GM23338 (cell line): ENCODE results near the gene DCUN1D2. TPM values are rescaled to one million over a fixed set of nuclear protein-coding genes. Genes with fewer than 3 reads are reported as not detected.

ENCODE experiments used
- ATAC-seq: fragments of 200-7000 bp; cut with Tn5 transposase; 3 replicates; pipeline ENCODE4 v1.9.1; 2020
- DNase-seq: peaks from one replicate; pipeline ENCODE4 v3.0.0-alpha.2; 2015; ENCODE audit warnings: low spot score
- H2AFZ ChIP-seq: fragments of 200-600 bp; sonication (generic); 2 replicates; pipeline ENCODE4 v1.8.0; 2016; ENCODE audit warnings: antibody characterized with exemption, mild to moderate bottlenecking, moderate library complexity
- H3F3A ChIP-seq: fragments of 200-600 bp; sonication (generic); replicated peaks from 2 replicates; pipeline ENCODE4 v1.8.0; 2017; ENCODE audit warnings: antibody characterized with exemption, mixed run types, low read depth
- H3K27ac ChIP-seq: fragments of 200-600 bp; sonication (generic); 2 replicates; pipeline ENCODE4 v1.6.1; 2016; ENCODE audit warnings: low read depth
- H3K27me3 ChIP-seq: fragments of 200-600 bp; sonication (generic); 2 replicates; pipeline ENCODE4 v1.8.0; 2016; ENCODE audit warnings: mild to moderate bottlenecking, mixed run types, moderate library complexity; ENCODE audit not compliant: insufficient read depth
- H3K36me3 ChIP-seq: fragments of 200-600 bp; sonication (generic); 2 replicates; pipeline ENCODE4 v1.8.0; 2016; ENCODE audit warnings: mild to moderate bottlenecking; ENCODE audit not compliant: insufficient read depth
- H3K4me1 ChIP-seq: fragments of 200-600 bp; sonication (generic); 2 replicates; pipeline ENCODE4 v1.8.0; 2016; ENCODE audit warnings: mild to moderate bottlenecking, moderate library complexity; ENCODE audit not compliant: insufficient read depth
- H3K4me2 ChIP-seq: fragments of 200-600 bp; sonication (generic); 2 replicates; pipeline ENCODE4 v1.7.1; 2017; ENCODE audit warnings: mixed run types
- H3K4me3 ChIP-seq: fragments of 200-600 bp; sonication (generic); 2 replicates; pipeline ENCODE4 v1.6.1; 2016; ENCODE audit warnings: mixed run types
- H3K79me2 ChIP-seq: fragments of 200-600 bp; sonication (generic); replicated peaks from 2 replicates; pipeline ENCODE4 v1.8.0; 2017; ENCODE audit warnings: mild to moderate bottlenecking; ENCODE audit not compliant: insufficient read depth
- H3K9me2 ChIP-seq: fragments of 200-600 bp; sonication (generic); 2 replicates; pipeline ENCODE4 v1.8.0; 2017; ENCODE audit not compliant: insufficient read depth
- H4K20me1 ChIP-seq: fragments of 200-600 bp; sonication (generic); replicated peaks from 2 replicates; pipeline ENCODE4 v1.8.0; 2017; ENCODE audit warnings: mild to moderate bottlenecking; ENCODE audit not compliant: insufficient read depth
- H3K27ac Mint-ChIP-seq: 2 replicates; pipeline ENCODE4 v1.8.0; 2020; ENCODE audit warnings: inconsistent platforms, mild to moderate bottlenecking, moderate library complexity, mixed read lengths
- H3K27me3 Mint-ChIP-seq: 3 replicates; pipeline ENCODE4 v1.8.0; 2022; ENCODE audit warnings: low read depth, mild to moderate bottlenecking, moderate library complexity, mixed read lengths, inconsistent platforms; ENCODE audit not compliant: insufficient read depth, poor library complexity
- H3K36me3 Mint-ChIP-seq: 3 replicates; pipeline ENCODE4 v1.8.0; 2021; ENCODE audit warnings: low read depth, mild to moderate bottlenecking, inconsistent platforms, moderate library complexity, mixed read lengths
- H3K4me1 Mint-ChIP-seq: 3 replicates; pipeline ENCODE4 v1.8.0; 2020; ENCODE audit warnings: mild to moderate bottlenecking, inconsistent platforms, mixed read lengths
- H3K4me3 Mint-ChIP-seq: 3 replicates; pipeline ENCODE4 v1.8.0; 2021; ENCODE audit warnings: moderate library complexity, mild to moderate bottlenecking, inconsistent platforms, mixed read lengths
- H3K9me3 Mint-ChIP-seq: 3 replicates; pipeline ENCODE4 v1.8.0; 2020; ENCODE audit warnings: moderate library complexity, mild to moderate bottlenecking, inconsistent platforms, mixed read lengths
- CREB1 ChIP-seq: fragments of 250-450 bp; sonication (Bioruptor Pico); IDR thresholded peaks from 2 replicates; pipeline ENCODE4 v1.5.0; 2020; ENCODE audit warnings: low read depth, mild to moderate bottlenecking, moderate library complexity
- CTCF ChIP-seq, 2 experiments: fragments of 200-600 bp in 1 of 2; sonication (generic) in 1 of 2; conservative IDR thresholded peaks; 2 replicates each; pipeline versions ENCODE4 v1.5.1 to v1.6.1; 2016 to 2017; ENCODE audit warnings: antibody characterized with exemption in 2 of 2, low read depth in 2 of 2, mild to moderate bottlenecking in 2 of 2, moderate library complexity in 1 of 2
- ETS1 ChIP-seq: IDR thresholded peaks from 2 replicates; pipeline ENCODE4 v1.6.1; 2016; ENCODE audit warnings: antibody characterized with exemption
- EZH2 ChIP-seq: fragments of 200-600 bp; sonication (generic); IDR thresholded peaks from one replicate; pipeline ENCODE4 v1.8.0; 2017; ENCODE audit warnings: antibody characterized with exemption, mild to moderate bottlenecking, low read depth; ENCODE audit not compliant: unreplicated experiment
- EZH2phosphoT487 ChIP-seq: fragments of 200-600 bp; sonication (generic); IDR thresholded peaks from one replicate; pipeline ENCODE4 v1.8.1; 2018; ENCODE audit warnings: antibody characterized with exemption; ENCODE audit not compliant: unreplicated experiment
- JUNB ChIP-seq: IDR thresholded peaks from one replicate; pipeline ENCODE4 v1.6.1; 2016; ENCODE audit warnings: antibody characterized with exemption; ENCODE audit not compliant: unreplicated experiment
- NANOG ChIP-seq: IDR thresholded peaks from 2 replicates; pipeline ENCODE4 v1.6.1; 2016; ENCODE audit warnings: antibody characterized with exemption, borderline replicate concordance
- POLR2AphosphoS5 ChIP-seq: IDR thresholded peaks from 2 replicates; pipeline ENCODE4 v1.6.1; 2016; ENCODE audit warnings: antibody characterized with exemption, low read depth
- REST ChIP-seq: IDR thresholded peaks from one replicate; pipeline ENCODE4 v1.6.1; 2018; ENCODE audit warnings: antibody characterized with exemption; ENCODE audit not compliant: unreplicated experiment
- STAT1 ChIP-seq: IDR thresholded peaks from one replicate; pipeline ENCODE4 v1.6.1; 2016; ENCODE audit warnings: antibody characterized with exemption; ENCODE audit not compliant: unreplicated experiment
- ZNF114 ChIP-seq: fragments of 250-450 bp; sonication (Bioruptor Pico); IDR thresholded peaks from 2 replicates; pipeline ENCODE4 v1.5.0; 2020; ENCODE audit warnings: mild to moderate bottlenecking, moderate library complexity
- ZNF331 ChIP-seq: fragments of 250-450 bp; sonication (Bioruptor Pico); IDR thresholded peaks from 2 replicates; pipeline ENCODE4 v1.5.0; 2020; ENCODE audit warnings: low read depth, mild to moderate bottlenecking, moderate library complexity
- ZNF462 ChIP-seq: fragments of 250-450 bp; sonication (Bioruptor Pico); IDR thresholded peaks from 2 replicates; pipeline ENCODE4 v1.5.0; 2020; ENCODE audit warnings: mild to moderate bottlenecking, moderate library complexity
- polyA plus RNA-seq: library from polyadenylated mRNA; unstranded; fragments of >200 nt; fragmentation: Nextera tagmentation; extraction: Ambion mirVana; gene quantifications from 2 replicates; pipeline ENCODE4 v1.2.1, GENCODE V29; 2016
- total RNA-seq: library from RNA; depleted of rRNA; stranded (reverse); fragments of >200 nt; shearing (Covaris generic); gene quantifications from 2 replicates; pipeline ENCODE4 v1.2.3, GENCODE V29; 2014

DCUN1D2 gene
- total and polyA plus RNA-seq, 2 experiments from 2014 or later: 12.3 to 38.0 TPM

- no peak for TF ChIP-seq ZNF331 (CRISPR knock-in tag)
- no peak for TF ChIP-seq CTCF (conservative IDR thresholded peaks at IDR 0.05; ENCODE audit: low read depth in 2 of 2)
- no peak for TF ChIP-seq ZNF114
- no peak for TF ChIP-seq POLR2AphosphoS5
- TF ChIP-seq EZH2: no peak
- no peak for TF ChIP-seq NANOG
- TF ChIP-seq REST: no peak
- no peak for TF ChIP-seq JUNB
- TF ChIP-seq EZH2phosphoT487: no peak
Observed at GRCh38 chr13:113493315-113493951, 2.9 kb upstream of the DCUN1D2 start (continued).

- no peak overlapping the region for H2AFZ ChIP-seq
- peaks cover 84% of the 10 kb centered on the region for H3K79me2 ChIP-seq
- Mint-ChIP-seq H3K27ac (no peak overlapping the region), H3K4me3 (peak overlapping the region; percentile 81), H3K9me3 (no peaks in the 10 kb centered on the region; the same call in 2 of the 3 replicates), H3K36me3 (peaks cover 10% of the 10 kb centered on the region), H3K27me3 (peaks cover 4% of the 10 kb centered on the region), H3K4me1 (peaks cover 59% of the 10 kb centered on the region)
- no peaks in the 10 kb centered on the region for H3K27me3 ChIP-seq
- H3K4me1 ChIP-seq: peaks cover 42% of the 10 kb centered on the region
- H3K27ac ChIP-seq: no peak overlapping the region; the same call in 1 of the 2 replicates
- peaks cover 17% of the 10 kb centered on the region for H4K20me1 ChIP-seq
- ATAC-seq (no peak), DNase-seq (no peak)
- H3K9me2 ChIP-seq: no peaks in the 10 kb centered on the region
- peaks cover 8% of the 10 kb centered on the region; the same call in 1 of the 2 replicates for H3F3A ChIP-seq
- peaks cover 6% of the 10 kb centered on the region; the same call in 1 of the 2 replicates for H3K36me3 ChIP-seq
- peak overlapping the region; percentile 97 for H3K4me2 ChIP-seq
- peak overlapping the region; percentile 97 for H3K4me3 ChIP-seq
- TF ChIP-seq ZNF114: no peak
- no peak for TF ChIP-seq ZNF462 (CRISPR knock-in tag)
- TF ChIP-seq STAT1: no peak
- no peak for TF ChIP-seq CREB1 (CRISPR knock-in tag)
- no peak for TF ChIP-seq JUNB
- TF ChIP-seq ETS1: no peak
- TF ChIP-seq NANOG: no peak
Observed at GRCh38 chr13:113491982-113492381, 1.5 kb upstream of the DCUN1D2 start.
